Ramos (cell line): Measurements from ENCODE around the gene COL15A1.
"Not testable (repeated sequence)": the region's sequence is repeated elsewhere in the genome, so short reads cannot be mapped to it uniquely, and the experiment has no call there.

Source experiments
- in situ Hi-C: fragments of 300-500 bp; cut with MboI; formaldehyde crosslinking; loops from one replicate; pipeline ENCODE4 v1.14.3; 2022; ENCODE audit warnings: low sequenced_read_pairs; ENCODE audit not compliant: unreplicated experiment

The COL15A1 gene

DNA sequence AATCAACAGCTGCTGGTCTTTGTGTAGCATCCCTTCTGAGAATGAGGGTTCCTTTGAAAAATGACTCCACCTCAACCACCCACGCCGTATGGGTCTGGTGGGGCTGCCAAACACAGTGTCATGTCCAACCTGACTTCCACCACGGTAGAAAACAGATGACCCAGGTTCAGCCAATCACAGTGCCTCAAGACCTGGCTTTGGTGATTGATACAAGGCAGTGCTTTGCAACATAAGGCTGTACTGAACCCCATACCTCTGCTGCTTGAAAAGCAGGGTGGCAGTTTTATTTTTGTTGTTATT lies 149.7 kb downstream of the COL15A1 start:
- in situ Hi-C loops, result no loop called here

DNA sequence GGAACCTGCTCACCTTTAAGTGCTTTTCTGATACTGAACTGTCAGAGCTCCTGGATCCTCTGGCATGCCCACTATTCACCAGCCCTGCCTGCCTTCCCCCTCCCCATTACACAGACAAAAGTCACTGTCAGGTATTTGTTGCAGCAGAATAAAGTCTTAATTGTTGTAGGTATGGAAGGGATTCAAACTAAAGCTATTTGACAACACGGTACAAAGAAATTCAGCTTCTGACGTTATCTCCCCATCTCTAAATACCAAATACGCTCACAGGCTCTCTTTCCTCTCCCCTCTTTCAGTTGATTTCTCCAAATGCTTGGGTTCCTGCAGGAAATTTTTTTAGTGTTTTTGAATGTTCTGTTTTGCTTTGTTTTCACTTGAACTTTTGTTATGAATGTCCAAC lies 151.9 kb downstream of the COL15A1 start:
- in situ Hi-C loops, result no loop called here

DNA sequence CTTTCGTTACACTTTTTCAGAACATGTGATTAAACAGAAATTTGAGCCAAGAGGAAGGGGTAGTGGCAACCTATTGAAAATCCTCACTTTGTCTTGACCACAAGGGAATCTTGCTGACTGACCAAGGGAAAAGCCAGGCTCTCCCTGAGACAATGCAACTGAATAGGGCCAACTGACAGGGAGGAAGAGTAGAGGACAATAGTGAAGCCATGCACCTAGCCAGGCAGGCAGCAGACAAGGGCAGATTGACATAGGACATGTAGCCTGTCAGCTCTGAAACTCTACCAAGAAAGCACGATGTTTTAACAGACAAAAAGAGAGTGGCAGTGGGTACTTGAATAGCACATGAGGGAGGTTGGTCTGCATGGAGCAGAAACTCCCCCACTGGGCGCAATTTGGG lies 152.7 kb downstream of the COL15A1 start:
- in situ Hi-C loops, result no loop called here

DNA sequence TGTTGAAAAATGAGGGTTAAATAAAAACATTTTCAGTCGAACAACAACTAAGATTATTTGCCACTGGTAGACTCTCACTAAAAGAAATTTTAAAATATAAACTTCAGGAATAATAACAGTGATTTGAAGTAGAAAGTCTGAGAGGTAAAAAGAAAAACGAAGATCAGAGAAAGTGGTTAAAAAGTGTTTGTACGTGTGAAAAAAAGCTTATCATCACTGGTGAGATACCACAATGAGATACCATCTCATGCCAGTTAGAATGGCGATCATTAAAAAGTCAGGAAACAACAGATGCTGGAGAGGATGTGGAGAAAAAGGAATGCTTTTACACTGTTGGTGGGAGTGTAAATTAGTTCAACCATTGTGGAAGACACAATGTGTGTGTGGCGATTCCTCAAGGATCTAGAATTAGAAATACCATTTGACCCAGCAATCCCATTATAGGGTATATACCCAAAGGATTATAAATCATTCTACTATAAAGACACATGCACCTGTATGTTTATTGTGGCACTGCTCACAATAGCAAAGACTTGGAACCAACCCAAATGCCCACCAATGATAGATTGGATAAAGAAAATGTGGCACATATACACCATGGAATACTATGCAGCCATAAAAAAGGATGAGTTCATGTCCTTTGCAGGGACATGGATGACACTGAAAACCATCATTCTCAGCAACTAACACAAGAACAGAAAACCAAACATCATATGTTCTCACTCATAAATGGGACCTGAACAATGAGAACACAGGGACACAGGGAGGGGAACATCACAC lies 156.3 kb downstream of the COL15A1 start:
- in situ Hi-C loops, result not testable (repeated sequence)

DNA sequence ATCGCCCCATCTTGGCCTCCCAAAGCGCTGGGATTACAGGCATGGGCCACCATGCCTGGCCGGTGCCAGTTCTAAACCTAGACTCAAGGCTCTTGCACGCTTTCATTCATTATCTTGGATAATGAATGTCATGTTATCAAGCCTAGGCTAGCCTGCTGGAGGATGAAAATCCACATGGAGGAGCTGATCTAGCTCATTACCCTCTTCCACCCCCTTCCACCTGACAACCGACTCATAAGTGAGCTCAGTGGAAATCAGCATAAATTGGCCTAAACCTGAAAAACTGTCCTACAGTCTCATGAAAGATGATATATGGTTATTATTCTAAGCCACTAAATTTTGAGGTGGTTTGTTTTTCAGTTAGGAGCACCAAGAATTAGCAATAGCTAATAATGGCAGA lies 157.6 kb downstream of the COL15A1 start:
- in situ Hi-C loops, result no loop called here

DNA sequence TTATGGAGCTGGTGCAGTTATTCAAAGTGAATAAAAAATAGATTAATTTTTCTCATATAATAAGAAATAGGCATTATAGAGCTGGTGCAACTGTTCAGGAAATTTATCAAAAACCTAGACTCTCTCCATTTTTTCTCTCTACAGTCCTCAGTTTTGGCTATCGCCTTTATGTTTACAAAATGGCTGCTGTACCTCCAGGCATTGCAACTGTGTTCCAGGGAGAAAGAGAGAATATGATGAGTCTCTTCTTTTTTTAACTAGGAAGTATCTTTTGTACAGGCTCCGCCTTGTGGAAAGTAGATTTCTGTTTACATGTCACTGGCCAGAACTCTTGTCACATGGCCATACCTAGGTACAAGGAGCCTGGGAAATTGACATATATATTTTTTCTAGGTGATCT lies 158.1 kb downstream of the COL15A1 start:
- in situ Hi-C loops, result no loop called here

DNA sequence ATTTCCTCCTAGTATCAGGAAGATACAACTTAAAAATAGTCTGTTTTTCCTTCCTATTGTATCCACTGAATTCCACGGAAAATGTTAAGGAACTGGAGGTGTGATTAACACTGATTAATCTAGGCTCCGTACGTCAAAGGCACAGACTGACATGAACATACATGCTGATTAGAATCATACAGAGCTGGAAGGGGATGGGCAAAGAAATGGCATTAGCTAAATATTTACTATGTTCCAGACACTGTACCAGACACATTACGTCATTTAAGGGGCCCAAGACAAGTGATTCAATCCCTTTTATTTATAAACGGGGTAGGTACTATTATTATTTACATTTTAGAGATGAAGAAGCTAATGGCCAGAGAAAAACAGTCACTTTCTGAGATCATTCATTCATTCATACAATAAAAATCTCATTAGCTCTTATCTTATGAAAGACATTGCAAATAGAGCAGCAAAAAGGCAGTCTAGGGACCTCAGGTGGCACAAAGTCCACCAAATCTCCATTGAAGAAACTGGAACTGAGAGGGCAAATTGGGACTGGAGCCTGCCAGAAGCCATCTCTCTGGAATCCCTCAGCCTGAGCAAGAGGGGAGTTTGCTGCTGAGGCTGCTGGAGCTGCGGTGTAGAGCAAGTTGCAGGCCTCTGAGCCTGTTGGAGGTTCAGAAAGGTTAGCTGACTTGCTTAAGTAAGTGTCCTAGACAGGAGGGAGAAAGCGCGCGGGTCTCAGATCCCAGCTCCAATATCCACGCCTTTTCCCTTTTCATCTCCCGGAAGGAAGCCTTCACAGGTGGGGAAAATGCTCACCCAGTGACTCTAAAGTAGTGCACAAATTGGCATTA lies 159.6 kb downstream of the COL15A1 start:
- in situ Hi-C loops, result no loop called here

DNA sequence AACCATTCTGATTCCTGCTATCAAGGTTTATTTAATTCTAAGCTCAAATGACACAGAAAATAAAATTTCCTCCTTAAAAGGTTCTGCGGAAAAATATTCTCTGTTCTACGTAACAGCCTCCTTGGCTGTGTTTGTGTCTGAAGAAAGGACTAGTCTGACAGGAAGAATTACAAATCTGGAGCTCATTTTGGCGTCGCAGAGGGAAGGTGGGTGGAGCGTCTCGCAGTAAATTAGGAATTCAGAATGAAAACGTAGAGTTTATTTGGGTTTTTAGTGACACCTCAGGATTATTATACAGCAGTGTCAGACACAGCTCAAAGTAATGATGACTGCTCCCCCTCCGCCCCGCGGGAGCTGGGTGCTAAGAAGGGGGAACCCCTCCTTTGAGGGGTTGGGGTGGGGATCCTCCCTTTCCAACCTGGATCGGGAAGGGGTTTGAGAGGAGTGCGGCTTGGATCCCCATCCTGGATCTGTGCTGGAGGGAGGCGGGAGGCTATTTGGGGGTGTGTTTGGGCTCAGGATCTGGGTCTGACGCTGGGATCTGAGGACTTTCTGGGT lies 160.3 kb downstream of the COL15A1 start:
- in situ Hi-C loops, result no loop called here

DNA sequence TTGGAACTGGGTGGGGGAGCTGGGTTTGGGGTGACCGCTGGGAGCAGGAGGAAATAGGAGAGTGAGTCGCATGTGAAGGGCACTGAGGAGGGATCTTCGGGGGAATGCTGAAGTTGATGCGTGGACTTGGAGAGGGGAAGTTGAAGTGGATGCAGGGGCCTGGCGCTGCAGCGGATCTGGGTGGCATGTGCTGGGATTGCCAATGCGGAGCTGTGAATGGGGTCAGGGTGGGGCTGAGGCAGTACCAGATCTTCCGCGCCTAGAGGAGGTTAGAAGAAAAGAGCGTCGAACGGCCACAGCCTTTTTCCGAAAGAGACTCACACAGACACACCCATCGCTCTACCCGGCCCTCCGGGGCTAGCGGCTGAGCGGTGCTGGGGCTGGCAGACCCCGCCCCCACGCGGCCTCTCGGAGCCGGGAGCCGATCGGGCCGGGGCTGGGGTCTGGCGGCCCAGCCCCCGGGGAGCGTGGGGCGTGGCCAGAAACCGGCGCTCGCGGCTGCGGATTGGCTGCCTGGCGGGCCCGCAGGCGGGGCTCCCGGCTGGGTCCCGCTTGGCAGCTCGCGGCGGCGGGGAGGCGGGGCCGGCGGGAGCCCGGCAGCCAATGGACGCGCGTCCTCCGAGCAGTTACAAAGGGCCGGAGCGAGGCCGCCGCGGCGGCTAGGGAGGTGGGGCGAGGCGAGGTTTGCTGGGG lies 160.9 kb downstream of the COL15A1 start, which contains the start of gene TGFBR1:
Gene TGFBR1, plus strand, starts transcription at position 655 of the 693 bp plus-strand sequence. CDS start 93 bp downstream, outside the sequence.
- in situ Hi-C loops, result no loop called here

DNA sequence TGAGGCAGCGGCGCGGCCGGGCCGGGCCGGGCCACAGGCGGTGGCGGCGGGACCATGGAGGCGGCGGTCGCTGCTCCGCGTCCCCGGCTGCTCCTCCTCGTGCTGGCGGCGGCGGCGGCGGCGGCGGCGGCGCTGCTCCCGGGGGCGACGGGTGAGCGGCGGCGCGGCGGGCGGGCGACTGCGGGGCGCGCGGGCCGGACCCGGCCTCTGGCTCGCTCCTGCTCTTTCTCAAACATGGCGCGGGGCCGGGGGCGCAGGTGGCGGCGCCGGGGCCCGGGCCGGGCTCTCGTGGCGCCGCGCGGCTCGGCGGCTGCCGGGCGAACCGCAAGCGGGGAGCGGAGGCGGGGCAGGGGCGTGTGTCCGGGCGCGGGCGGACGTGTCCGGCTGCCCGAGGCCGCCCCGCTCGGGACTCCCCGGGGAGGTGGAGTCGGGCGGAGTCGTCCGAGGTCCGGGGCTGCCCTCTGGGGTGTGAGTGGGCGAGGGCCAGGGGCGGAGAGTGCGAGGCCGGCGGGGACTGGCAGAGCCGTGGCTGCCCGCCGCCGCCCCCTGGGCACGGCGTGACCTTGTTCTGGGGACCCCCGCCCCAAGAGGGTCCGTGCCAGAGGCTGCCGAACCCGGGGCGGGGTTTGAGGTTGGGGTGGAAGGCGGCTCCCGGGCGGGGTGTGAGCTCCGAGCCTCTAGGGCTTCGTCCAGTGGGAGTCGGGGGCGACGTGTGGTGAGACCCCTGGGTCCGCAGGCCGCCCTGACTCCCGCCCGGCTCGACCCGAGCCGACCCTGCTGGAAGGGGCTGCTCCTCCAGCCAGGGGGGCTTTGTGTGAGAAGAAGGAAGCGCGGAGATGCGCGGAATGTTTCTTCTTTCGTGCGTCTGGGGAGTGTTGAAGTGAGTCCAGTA lies 161.7 kb downstream of the COL15A1 start:
- in situ Hi-C loops, result no loop called here

DNA sequence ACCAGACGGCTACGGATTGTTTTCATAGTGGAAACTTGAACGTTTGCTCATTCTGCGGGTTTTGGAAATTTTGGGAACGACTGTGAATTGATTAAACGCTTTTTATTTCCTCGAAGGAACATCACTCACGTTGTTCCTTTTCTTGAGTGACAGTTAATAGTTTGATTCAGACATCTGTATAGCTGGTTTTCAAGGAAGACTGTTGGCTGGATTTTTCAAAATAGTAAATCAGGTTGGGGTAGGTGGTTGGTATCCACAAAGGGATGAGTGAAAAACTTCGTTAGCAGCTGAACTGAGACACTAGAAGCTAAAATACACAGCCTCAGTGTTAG lies 162.3 kb downstream of the COL15A1 start:
- in situ Hi-C loops, result no loop called here

DNA sequence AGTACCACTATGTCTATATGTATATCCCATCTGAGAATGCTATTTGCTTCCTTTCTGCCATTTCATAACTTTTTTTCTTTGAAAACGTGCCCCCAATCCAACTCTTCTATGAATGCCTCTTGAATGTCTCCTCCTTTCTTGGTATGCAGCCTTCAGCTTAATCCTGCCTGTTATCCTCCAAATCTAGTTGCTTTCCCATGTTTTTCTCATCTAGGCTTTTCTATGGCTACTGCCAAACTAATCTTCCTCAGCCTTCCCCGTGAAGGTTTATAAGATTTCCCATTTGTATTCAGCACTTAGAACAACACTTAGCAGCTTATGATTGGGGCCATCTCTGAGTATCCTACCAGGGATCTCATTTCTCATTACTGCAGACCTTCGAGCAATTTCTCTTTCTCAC lies 163.7 kb downstream of the COL15A1 start:
- in situ Hi-C loops, result no loop called here

DNA sequence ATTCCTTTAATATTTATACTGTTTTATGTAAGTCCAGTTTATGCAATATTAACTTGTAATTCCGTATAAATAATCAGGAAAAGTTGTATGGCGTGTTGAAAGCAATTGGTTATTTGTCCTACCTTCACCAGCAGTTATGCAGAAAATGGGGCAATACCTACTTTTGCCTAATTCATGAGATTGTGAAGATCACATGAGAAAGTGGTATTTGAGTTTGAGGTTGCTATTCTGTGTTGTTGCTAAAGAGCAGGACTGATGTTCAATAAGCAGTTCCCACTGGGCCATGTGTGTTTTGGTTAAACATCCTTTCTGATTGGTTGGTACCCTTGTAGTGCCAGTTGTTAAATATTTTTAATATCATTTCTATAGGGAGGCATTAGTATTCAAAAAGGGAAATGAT lies 164.4 kb downstream of the COL15A1 start:
- in situ Hi-C loops, result no loop called here

DNA sequence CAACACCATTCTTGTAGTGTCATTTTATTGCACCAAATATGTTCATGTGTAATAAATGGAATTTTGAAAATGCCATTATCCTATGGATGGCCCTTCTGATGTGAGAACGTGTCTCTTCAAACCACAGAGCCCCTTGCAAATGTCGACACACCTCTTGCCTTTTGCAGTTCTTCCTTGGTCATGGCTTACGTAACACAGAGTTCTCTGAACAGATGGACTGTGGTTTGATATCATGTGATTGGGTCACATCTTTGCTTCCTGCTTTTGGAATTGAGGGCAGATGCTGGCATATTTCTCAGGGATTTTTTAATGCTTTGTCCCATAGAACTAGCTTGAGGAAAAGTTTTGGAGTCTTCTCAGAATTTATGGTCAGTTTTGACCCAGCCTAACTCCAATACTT lies 165.8 kb downstream of the COL15A1 start:
- in situ Hi-C loops, result no loop called here

DNA sequence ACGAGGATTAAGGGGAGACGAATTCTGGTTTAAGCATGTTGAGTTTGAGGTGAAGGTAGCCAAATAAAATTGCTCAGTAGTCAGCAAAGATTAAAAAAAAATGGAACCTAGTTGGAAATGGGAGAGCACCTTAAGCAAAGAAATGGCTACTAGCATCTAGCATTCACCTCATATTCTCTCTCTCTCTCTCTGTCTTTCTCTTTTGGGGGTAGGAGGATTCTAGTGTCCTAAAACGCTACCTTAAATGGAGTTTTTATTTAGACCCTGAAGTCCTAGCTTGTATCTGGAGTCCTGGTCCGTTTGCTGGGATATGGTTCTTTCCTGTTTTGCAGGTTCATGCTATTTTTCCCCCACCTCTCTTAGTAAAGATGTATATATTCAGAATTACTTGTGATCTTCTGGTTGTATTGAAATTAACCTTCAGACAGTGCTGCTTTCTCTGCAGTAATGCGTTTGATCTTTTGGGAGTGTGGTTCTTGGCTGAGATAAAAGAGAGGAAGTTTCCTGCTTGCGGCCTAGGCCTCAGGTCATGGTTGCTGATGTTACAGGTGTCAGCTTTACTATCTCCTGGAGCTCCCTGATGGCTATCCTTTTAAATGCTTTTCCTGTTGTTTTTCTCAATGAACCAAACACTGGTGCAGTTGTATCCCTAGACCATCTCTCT lies 169.2 kb downstream of the COL15A1 start:
- in situ Hi-C loops, result no loop called here

DNA sequence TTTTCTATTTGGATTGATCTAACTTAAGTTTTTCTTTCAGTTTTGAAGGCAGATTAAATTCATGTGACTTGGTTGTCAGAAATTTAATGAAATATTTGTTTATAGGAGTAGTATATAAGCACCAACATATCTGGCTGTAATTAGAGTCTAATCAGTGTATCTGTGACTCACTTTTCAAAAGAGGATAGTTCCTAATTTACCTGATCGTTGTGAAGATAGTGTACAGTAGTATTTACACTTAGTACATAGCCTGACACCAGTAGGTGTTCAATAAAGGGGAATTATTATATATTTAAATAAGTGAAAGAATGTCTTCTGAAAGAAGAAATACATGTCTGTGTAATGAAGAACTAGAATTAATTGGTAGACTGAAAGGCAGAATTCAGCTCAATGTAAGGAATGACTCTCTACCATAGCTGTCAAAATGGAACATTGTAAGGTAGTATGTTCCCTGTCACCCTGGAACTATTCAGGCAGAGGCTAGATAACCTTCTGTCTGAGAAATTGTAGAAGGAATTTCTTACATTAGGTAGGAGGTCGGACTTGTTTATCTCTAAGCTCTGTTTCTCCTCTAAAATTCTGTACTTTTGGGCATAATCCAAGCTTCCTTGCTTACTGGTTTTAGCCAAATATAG lies 169.8 kb downstream of the COL15A1 start:
- in situ Hi-C loops, result no loop called here

DNA sequence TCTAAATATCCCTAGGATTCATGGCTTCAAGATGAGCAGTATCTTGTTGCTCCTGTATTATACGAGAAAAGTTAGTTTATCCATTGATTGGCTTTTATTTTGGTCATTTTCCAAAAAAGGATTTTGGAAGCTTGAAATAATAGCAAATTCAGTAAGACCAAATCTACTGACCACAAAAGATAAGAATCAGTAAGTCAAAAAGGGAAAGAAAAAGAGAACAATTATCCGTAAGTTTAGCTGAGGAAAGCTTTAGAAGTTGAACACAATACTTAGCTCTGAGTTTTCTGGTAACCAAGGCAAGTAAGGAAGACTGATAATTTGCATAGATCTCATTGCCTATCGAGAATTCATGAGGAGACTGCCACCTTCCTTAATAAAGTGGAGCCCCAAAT lies 170.3 kb downstream of the COL15A1 start:
- in situ Hi-C loops, result no loop called here

DNA sequence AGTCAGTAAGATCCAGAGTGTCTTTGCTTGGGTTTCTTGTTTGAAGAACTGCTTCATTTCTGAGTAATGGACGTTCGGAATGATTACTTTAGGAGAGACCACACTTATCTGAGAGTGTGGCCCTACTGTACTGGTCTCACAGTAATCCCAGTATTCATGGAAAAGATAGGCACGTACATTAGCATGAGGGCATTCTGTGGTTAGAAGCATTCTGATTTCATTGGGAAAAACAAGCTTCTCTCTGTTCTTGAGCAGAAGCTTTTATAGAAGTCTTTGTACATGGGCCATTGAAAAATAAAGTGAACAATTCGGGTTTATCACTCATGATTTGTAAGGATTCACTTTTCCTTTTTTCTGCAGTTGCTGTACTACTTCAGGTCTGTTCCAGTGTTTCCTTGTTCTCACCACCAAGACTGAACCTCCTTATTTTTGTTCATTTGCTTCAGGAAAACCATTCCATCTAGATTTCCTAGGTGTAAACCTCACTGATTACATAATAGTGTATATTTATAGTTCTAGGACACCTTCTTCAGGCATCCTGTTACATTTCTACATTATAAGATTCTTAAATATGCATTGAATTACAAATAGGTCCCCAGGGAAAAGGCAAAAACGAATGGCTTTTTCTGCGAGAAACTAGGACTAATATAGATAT lies 171.3 kb downstream of the COL15A1 start:
- in situ Hi-C loops, result no loop called here
